Thymus (tissue), 11 donors: Measurements from ENCODE around the gene GPRIN1. TPM values are rescaled to one million over a fixed set of nuclear protein-coding genes. Genes with fewer than 3 reads are reported as not detected.
A peak's percentile ranks its signal among the peaks of the same experiment; 100 is the strongest.

ENCODE experiments used
- DNase-seq, 9 donors: peaks; one replicate each; pipeline ENCODE4 v3.0.0-alpha.2; 2013; ENCODE audit warnings: low spot score in 9 of 9, low read depth in 6 of 9, missing footprints in 1 of 9
- H3K27ac ChIP-seq, 2 donors: one replicate each; pipeline ENCODE4 v1.5.1; 2013; ENCODE audit warnings: control low read depth in 1 of 2, low read depth in 1 of 2, low read length in 1 of 2, mild to moderate bottlenecking in 1 of 2, moderate library complexity in 1 of 2
- H3K27me3 ChIP-seq, 2 donors: one replicate each; pipeline ENCODE4 v1.5.1; 2013; ENCODE audit warnings: low read length in 1 of 2; ENCODE audit not compliant: control insufficient read depth in 2 of 2, insufficient read depth in 1 of 2
- H3K36me3 ChIP-seq, 2 donors: one replicate each; pipeline ENCODE4 v1.5.1; 2013; ENCODE audit warnings: low read length in 1 of 2, mild to moderate bottlenecking in 1 of 2, moderate library complexity in 1 of 2; ENCODE audit not compliant: control insufficient read depth in 2 of 2, insufficient read depth in 2 of 2
- H3K4me1 ChIP-seq, 2 donors: one replicate each; pipeline ENCODE4 v1.5.1; 2013; ENCODE audit warnings: low read length in 2 of 2; ENCODE audit not compliant: control insufficient read depth in 2 of 2, insufficient read depth in 2 of 2
- H3K4me3 ChIP-seq, 2 donors: one replicate each; pipeline ENCODE4 v1.5.1; 2013; ENCODE audit warnings: low read length in 2 of 2, control low read depth in 1 of 2, mild to moderate bottlenecking in 1 of 2
- H3K9me3 ChIP-seq, 2 donors: one replicate each; pipeline ENCODE4 v1.5.1; 2013; ENCODE audit warnings: low read length in 1 of 2, mild to moderate bottlenecking in 1 of 2; ENCODE audit not compliant: control insufficient read depth in 2 of 2, insufficient read depth in 1 of 2
- WGBS: extraction: QIAGEN DNeasy Blood & Tissue Kit; methylation state at CpG from one replicate; pipeline ENCODE4 v1.1.7; 2013; 5-methylcytosine and 5-hydroxymethylcytosine counted together
- polyA plus RNA-seq: library from polyadenylated mRNA; stranded (reverse); fragments of 200-250 nt; gene quantifications from one replicate; pipeline ENCODE4 v1.2.3, GENCODE V29; 2013
- total RNA-seq: library from RNA; stranded (reverse); fragments of 120-200 nt; gene quantifications from one replicate; pipeline ENCODE4 v1.2.4, GENCODE V29; 2013
- donor health status: healthy.

GPRIN1 gene
- total and polyA plus RNA-seq, 2 donors, result 0.82 to 2.7 TPM

DNA sequence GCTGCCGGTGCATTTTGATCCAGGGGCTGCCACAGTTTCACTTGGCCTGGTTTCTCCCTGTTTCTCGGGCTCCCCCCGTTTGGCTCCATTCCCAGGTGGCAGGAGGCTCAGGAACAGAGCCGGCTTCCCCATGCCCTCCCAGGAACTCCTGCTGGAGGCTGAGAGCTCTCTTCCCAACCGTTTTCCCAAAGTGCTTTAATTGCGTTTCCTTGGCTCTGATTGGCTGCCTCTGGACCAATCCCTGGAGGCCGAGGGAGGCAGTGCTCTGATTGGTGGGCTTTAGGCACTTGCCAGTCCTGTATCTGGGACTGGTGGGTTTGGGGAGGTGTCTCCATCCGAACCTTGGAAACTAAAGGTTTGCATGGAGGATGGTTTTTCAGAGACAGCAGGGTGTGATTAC lies 42.2 kb upstream of the GPRIN1 start:
- no peaks in the 10 kb centered on the region for H3K27me3 ChIP-seq
- WGBS, result 95% methylated on average over 8 of the region's 8 CpGs
- H3K9me3 ChIP-seq, result no peaks in the 10 kb centered on the region
- H3K27ac ChIP-seq, result no peak overlapping the region
- H3K4me1 ChIP-seq, result peaks cover 4 to 38% of the 10 kb centered on the region in 2 donors
- DNase-seq, result no peak
- H3K4me3 ChIP-seq, result no peak overlapping the region
- peaks cover 0 to 8% of the 10 kb centered on the region in 2 donors for H3K36me3 ChIP-seq

DNA sequence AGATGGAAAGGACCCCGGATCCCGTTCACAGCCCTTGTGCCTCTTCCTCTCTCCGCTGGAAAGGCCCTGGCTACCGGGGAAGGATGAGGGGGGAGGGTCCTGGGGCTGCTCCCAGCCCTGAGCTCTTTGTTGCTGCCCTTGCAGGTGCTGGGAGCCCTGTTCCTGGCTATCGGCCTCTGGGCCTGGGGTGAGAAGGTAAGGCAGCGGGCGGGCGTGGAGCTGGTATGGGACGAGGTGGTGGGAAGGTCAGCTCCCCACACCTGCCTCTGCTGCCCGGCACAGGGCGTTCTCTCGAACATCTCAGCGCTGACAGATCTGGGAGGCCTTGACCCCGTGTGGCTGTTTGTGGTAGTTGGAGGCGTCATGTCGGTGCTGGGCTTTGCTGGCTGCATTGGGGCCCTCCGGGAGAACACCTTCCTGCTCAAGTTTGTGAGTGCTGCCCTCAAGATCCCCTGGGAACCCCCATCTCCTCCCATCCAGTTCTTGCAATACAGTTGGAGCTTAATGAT lies 41.6 kb upstream of the GPRIN1 start:
- peaks cover 4 to 42% of the 10 kb centered on the region in 2 donors for H3K4me1 ChIP-seq
- no peaks in the 10 kb centered on the region for H3K27me3 ChIP-seq
- 96% methylated on average over 17 of the region's 17 CpGs for WGBS
- H3K9me3 ChIP-seq, result no peaks in the 10 kb centered on the region
- no peak for DNase-seq
- H3K4me3 ChIP-seq, result no peak overlapping the region
- peaks cover 0 to 4% of the 10 kb centered on the region in 2 donors for H3K36me3 ChIP-seq
- no peak overlapping the region for H3K27ac ChIP-seq

DNA sequence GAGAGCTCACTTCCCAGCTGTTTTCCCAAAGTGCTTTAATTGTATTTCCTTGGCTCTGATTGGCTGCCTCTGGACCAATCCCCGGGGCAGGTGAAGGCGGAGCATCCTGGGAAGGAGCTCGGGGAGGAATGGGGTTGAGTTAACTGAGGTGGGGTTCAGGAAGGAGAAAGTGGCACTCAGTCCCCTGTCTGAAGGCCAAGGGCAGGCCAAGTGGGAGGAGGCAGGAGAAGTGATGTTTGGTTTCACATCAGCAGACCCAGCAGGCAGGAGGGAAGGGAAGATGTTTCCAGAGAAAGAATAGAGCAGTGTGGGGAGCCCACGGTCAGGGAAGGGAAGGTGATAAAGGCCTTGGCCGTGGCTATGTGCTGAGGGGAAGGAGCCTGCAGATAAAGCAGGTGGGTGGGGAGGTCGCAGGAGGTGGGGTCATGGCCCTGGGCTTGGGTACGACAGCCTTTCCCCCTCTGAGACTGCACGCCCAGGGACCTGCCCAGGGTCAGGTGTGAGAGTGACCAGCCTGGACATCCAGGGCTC lies 40.5 kb upstream of the GPRIN1 start:
- DNase-seq, result no peak
- Histone ChIP-seq H3K27ac (no peak overlapping the region), H3K9me3 (no peaks in the 10 kb centered on the region), H3K4me3 (no peak overlapping the region), H3K36me3 (peaks cover 0 to 4% of the 10 kb centered on the region in 2 donors), H3K4me1 (peaks cover 4 to 43% of the 10 kb centered on the region in 2 donors), H3K27me3 (no peaks in the 10 kb centered on the region)
- 93% methylated on average over 8 of the region's 8 CpGs for WGBS

DNA sequence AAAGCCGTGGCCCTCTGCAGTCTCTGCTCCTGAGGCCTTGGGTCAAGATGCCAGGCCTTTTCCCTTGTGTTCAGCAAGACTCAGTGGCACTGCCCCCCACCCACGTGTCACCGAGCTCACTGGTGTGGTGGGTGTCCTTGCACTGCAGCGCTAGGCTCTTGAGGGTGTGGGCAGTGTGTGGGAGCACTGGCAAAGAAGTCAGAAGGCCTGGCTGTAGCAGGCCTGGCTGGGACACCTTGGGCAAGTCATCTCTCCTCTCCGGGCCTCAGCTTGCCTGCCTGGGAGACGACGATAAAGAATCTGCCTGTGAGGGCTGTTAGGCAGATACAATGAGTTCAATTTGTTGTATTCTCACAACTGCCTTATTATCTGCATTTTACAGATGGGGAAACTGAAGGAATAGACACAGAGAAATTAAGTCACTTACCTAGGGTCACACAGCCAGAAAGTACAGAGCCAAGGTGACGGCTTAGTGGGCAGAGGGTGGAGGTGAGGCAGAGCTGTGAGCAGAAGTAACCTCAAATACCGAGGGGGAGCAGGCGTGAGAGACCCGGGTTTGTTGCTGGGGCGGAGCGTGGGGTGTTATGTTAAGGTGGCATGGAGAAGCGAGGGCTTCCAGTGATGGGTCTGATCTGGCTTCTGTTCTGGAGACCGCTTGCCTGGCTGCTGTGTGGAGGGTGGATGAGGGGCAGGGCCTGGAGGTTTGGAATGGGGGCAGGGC lies 38.7 kb upstream of the GPRIN1 start:
- Histone ChIP-seq H3K9me3 (no peaks in the 10 kb centered on the region), H3K36me3 (no peaks in the 10 kb centered on the region), H3K4me3 (no peak overlapping the region), H3K27ac (no peak overlapping the region), H3K4me1 (peaks cover 4 to 34% of the 10 kb centered on the region in 2 donors), H3K27me3 (peaks cover 0 to 3% of the 10 kb centered on the region in 2 donors)
- no peak for DNase-seq
- 75% methylated on average over 15 of the region's 15 CpGs for WGBS

DNA sequence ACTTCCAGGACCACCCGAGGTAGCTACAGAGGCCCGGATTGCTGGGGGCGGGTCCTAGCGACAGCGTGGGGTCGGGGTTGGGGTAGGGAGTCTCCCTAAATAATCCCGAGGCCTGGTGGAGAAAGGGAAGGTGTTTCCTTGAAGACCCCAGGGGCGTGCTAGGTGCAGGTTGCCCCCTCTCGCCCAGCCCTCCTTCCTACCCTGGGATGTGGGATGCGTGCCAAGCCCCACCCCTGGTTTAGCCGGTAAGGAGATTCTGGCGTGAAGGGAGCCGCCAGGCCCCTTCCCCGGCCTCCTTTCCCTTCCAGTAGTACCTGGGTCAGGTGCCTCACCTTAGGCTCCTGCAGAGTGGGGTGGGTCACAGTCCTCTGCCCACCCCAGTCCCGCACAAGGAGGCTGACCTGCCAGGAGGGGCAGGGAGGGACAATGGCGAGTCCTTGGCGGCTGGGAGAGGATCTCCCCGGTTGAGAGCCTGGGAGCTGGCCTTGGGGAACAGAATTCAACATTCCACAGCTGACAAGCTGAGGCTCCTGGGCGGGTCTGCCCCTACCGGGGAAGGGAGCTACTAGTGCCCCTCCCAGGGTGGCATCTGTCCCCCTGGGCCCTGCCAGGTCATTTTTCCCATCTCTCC lies 38.0 kb upstream of the GPRIN1 start:
- Histone ChIP-seq H3K4me3 (peak overlapping the region; percentile 44 to 61), H3K9me3 (no peaks in the 10 kb centered on the region), H3K27ac (no peak overlapping the region), H3K4me1 (peaks cover 4 to 28% of the 10 kb centered on the region in 2 donors), H3K27me3 (peaks cover 0 to 5% of the 10 kb centered on the region in 2 donors), H3K36me3 (no peaks in the 10 kb centered on the region)
- DNase-seq, result no peak
- 47% methylated on average over 20 of the region's 20 CpGs for WGBS

DNA sequence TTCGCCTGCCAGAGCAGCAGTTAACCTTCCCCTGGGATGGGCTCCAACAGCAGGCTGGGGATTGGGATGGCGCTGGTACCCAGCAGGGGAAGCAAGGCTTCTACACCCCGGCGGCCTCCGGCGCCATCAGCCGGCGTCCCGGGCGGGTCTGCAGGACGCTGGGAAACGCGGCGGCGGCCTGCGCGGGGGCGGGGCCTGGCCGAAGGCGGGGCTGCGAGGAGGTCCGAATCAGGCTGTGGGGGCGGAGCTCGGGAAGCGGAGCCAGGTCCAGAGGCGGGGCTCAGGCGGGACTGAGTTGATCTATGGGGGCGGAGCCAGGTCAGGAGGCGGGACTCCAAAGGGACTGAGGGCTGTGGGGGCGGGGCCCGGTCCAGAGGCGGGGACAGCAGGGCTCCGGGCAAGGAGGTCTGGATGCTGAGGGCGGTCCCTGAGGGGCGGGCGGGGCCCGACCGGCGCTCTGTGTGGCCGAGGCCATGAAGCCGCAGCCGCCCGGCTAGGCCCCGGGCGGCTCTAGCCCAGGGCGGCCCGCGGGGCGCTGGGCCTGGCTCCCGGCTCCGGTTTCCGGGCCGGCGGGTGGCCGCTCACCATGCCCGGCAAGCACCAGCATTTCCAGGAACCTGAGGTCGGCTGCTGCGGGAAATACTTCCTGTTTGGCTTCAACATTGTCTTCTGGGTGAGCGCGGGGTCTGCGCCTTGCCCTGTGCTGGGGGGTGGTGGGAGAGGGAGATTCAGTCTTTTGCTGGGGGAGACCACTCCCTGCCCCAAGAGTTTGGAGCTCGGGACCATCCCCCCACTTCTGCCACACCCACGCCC lies 37.3 kb upstream of the GPRIN1 start, which contains the start of gene TSPAN17:
Gene TSPAN17 (plus strand): TSS at position 455 of the 813 bp plus-strand sequence. CDS start 132 bp downstream, at position 587.
- peak within 1 kb of the TSS in 1 of 2 donors; percentile 66 for H3K27ac ChIP-seq

DNA sequence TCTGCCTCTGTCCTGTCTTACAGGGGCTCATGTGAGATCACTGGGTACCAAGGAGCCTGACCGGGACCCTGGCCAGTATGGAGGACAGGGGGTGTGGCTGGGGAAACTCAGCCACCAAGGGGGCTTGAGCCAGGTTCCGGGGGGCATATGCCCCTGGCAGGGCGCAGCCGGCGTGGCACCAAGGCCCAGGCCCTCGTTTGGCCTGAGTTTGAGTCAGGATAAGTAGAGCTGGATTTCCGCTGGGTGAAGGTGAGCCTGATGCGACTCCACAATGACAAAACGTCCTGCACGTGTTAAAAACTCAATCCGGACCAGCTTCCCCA lies 36.7 kb upstream of the GPRIN1 start:
- peak overlapping the region in 1 of 2 donors; percentile 66 for H3K27ac ChIP-seq
- whole genome bisulfite sequencing, result 24% methylated on average over 11 of the region's 11 CpGs
- H3K9me3 ChIP-seq, result no peaks in the 10 kb centered on the region
- H3K36me3 ChIP-seq, result no peaks in the 10 kb centered on the region
- no peak for DNase-seq
- H3K4me1 ChIP-seq, result peaks cover 4 to 22% of the 10 kb centered on the region in 2 donors
- peaks cover 0 to 5% of the 10 kb centered on the region in 2 donors for H3K27me3 ChIP-seq
- H3K4me3 ChIP-seq, result peak overlapping the region; percentile 26 to 61

More for the DNA sequence above, 37.3 kb upstream of the GPRIN1 start, which contains the start of gene TSPAN17:
- no peaks in the 10 kb centered on the region for H3K36me3 ChIP-seq
- H3K4me3 ChIP-seq, result peak within 1 kb of the TSS; percentile 44 to 61
- WGBS, result under 1% methylated on average over 63 of the region's 63 CpGs
- peak; percentile 74 to 95 (median 92) for DNase-seq
- peaks cover 4 to 22% of the 10 kb centered on the region in 2 donors for H3K4me1 ChIP-seq
- H3K27me3 ChIP-seq, result peaks cover 0 to 5% of the 10 kb centered on the region in 2 donors
- H3K9me3 ChIP-seq, result no peaks in the 10 kb centered on the region

DNA sequence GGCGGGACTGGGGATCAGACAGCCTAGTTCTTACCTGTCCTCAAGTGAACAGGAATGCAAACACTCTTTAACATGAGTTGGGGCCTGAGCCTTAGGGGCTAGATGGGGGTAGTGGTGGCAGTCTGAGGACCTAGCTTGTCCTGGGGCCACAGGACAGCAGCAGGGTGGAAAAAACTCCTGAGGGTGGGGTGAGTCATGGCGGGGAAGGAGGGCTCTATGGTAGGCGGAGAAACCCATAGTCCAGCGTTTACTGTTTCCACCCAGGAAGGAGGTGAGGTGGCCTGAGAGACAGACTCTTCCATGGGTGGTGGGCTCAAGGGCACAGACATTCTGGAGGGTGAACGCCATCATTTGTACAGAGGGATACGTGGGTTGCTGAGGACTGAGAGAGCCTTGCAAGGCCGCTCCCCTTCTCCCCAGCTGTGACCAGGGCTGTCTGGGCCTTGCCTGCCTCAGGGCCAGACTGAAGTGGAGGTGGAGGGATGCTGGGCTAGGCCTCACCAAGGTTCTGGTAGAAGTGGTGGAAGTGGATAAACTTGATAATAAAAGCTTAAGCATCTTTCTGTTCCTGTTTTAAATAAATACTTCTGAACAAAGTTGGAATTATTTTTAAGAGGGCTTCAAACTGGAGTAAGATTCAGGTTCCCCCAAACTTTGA lies 36.2 kb upstream of the GPRIN1 start:
- Histone ChIP-seq H3K4me3 (no peak overlapping the region), H3K27me3 (peaks cover 0 to 8% of the 10 kb centered on the region in 2 donors), H3K36me3 (no peaks in the 10 kb centered on the region), H3K4me1 (peaks cover 4 to 22% of the 10 kb centered on the region in 2 donors), H3K9me3 (no peaks in the 10 kb centered on the region), H3K27ac (no peak overlapping the region)
- no peak for DNase-seq
- WGBS, result 98% methylated on average over 7 of the region's 7 CpGs
